C4-2B (cell line): Measurements from ENCODE around the gene MRPL18.

ENCODE experiments used
- ZFX ChIP-seq: fragments of 450-650 bp; IDR thresholded peaks from 2 replicates; pipeline ENCODE4 v1.6.1; 2017
- TF ChIP-seq, protein P1 (sequence below): fragments of 450-650 bp; conservative IDR thresholded peaks from 2 replicates; pipeline ENCODE4 v1.5.1; 2017; ENCODE audit warnings: mild to moderate bottlenecking

DNA sequence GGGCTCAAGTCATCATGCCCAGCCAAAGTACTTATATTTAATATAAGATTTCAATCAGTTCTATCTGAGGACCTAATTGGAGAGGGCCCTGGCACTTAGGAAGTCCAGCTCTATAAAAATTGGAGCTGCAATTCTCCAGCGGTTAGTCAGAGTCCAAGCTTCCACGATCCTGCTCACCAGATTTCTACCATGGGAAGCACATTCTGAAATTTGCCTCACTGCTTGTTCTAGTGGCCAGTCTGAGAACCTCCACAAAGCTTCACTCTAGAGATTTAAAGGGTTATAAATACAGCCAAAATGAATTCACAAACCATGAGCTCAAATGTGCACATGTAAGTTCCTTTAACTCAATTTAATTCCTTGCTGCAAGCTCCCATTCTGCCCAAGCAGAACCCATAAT, 43.3 kb downstream of the MRPL18 start:
- TF ChIP-seq, protein P1, sequence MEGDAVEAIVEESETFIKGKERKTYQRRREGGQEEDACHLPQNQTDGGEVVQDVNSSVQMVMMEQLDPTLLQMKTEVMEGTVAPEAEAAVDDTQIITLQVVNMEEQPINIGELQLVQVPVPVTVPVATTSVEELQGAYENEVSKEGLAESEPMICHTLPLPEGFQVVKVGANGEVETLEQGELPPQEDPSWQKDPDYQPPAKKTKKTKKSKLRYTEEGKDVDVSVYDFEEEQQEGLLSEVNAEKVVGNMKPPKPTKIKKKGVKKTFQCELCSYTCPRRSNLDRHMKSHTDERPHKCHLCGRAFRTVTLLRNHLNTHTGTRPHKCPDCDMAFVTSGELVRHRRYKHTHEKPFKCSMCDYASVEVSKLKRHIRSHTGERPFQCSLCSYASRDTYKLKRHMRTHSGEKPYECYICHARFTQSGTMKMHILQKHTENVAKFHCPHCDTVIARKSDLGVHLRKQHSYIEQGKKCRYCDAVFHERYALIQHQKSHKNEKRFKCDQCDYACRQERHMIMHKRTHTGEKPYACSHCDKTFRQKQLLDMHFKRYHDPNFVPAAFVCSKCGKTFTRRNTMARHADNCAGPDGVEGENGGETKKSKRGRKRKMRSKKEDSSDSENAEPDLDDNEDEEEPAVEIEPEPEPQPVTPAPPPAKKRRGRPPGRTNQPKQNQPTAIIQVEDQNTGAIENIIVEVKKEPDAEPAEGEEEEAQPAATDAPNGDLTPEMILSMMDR = no peak
- TF ChIP-seq ZFX = no peak
